ENCODE data around the gene EIF4G1.

DNA sequence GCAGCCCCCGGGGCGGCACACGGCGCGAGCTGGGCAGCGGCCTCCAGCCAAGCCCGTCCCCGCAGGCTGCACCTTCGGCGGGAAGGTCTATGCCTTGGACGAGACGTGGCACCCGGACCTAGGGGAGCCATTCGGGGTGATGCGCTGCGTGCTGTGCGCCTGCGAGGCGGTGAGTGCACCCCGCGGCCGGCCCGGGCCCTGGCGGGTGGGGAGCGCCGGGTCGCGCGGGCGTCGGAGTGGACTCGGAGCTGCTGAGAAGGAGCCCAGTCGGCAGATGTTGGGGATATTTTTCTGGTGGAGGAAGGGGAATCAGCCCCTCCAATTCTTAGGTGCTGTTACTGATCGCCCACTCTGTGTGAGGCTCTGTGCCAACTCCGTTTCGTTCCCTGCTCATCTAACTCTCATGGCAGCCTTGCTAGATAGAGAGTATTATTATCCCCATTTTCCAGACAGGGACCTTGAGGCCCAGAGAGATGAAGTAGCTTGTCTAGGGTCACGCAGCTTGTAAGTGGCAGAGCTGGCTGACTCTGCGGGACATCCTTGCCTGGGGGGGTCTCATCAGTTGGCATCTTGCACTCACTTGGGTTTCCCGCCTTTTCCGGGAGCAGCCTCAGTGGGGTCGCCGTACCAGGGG lies 66.3 kb downstream of the EIF4G1 start:
- no peak for TF ChIP-seq POLR2A (IDR thresholded peaks at IDR 0.05)
- TF ChIP-seq CTCF (IDR thresholded peaks at IDR 0.05): no peak
- no peak for TF ChIP-seq EP300 (IDR thresholded peaks at IDR 0.05)
